ENCODE results near the gene NRIP2.

NRIP2 gene

DNA sequence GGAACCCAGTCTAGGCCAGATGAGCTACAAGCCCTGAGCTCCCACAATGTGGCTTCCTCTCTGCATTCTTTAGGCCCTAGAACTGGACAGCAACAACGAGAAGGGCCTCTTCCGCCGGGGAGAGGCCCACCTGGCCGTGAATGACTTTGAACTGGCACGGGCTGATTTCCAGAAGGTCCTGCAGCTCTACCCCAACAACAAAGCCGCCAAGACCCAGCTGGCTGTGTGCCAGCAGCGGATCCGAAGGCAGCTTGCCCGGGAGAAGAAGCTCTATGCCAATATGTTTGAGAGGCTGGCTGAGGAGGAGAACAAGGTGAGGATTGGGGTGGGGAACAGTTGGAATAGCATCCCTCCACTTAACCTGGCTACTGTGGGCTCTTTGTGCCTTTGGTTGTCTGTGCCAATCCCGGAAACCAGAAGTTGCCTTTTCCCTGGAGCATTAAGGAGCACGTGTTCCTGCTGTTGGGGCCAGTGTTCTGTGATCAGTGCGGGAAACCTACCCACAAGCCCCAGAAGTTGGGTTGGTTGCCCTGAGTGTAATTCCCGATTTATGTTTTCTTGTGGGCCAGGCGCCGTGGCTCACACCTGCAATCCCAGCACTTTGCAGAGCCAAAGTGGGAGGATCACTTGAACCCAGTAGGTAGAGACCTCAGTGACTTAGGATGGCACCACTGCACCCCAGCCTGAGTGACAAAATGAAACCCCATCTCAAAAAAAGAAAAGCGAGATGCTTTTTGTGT is 33.6 kb downstream of the NRIP2 start:
- Histone ChIP-seq H4K20me1 (ENCODE audit: low read depth, low read length) (no peaks in the 10 kb centered on the region; the same call in 1 of the 2 replicates), H2AFZ (ENCODE audit: low read depth, low read length, severe bottlenecking) (no peak overlapping the region), H3K4me3 (ENCODE audit: insufficient read depth, low read length, poor library complexity, severe bottlenecking) (no peak overlapping the region), H3K27ac (ENCODE audit: low read depth, low read length) (no peak overlapping the region), H3K27me3 (ENCODE audit: low read length) (no peaks in the 10 kb centered on the region), H3K4me2 (ENCODE audit: low read depth, low read length, poor library complexity, severe bottlenecking) (no peak overlapping the region), H3K9me2 (replicated peaks; ENCODE audit: insufficient read depth, low read length) (no peaks in the 10 kb centered on the region), H3K79me2 (ENCODE audit: insufficient read depth, low read length) (peaks cover 19% of the 10 kb centered on the region), H3K9me3 (ENCODE audit: insufficient read depth, low read length) (no peaks in the 10 kb centered on the region), H3K9ac (ENCODE audit: low read length) (no peak overlapping the region), H3F3A (ENCODE audit: insufficient read depth) (peaks cover 7% of the 10 kb centered on the region; the same call in 1 of the 2 replicates), H3K36me3 (ENCODE audit: low read length) (peaks cover 21% of the 10 kb centered on the region)
- no peak for TF ChIP-seq CTCF (IDR thresholded peaks at IDR 0.05; ENCODE audit: insufficient read depth, low read length, poor library complexity, severe bottlenecking)
- no peak for TF ChIP-seq EZH2phosphoT487 (conservative IDR thresholded peaks at IDR 0.05; ENCODE audit: low read length)

DNA sequence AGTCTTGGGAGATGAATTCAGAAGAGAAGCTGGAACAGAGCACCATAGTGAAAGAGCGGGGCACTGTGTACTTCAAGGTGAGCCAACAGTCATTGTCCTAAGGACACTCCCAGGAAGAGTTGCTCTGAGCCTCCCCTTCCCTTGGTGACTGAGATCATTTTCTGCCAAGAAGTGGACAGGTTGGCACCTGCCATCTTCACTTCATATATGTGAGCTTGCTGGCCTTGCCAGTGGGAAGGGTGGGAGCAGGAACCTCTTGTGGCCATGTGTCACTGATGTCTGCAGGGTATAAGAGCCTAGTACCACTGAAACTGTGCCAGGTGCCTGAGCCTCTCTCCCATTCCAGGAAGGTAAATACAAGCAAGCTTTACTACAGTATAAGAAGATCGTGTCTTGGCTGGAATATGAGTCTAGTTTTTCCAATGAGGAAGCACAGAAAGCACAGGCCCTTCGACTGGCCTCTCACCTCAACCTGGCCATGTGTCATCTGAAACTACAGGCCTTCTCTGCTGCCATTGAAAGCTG is 34.7 kb downstream of the NRIP2 start:
- TF ChIP-seq EZH2phosphoT487 (conservative IDR thresholded peaks at IDR 0.05; ENCODE audit: low read length) (no peak), CTCF (IDR thresholded peaks at IDR 0.05; ENCODE audit: insufficient read depth, low read length, poor library complexity, severe bottlenecking) (no peak)

GRCh38 chr12:2797721-2798418 is 37.0 kb downstream of the NRIP2 start:
- no peak overlapping the region for H3K4me3 ChIP-seq (ENCODE audit: insufficient read depth, low read length, poor library complexity, severe bottlenecking)
- TF ChIP-seq CTCF (IDR thresholded peaks at IDR 0.05; ENCODE audit: insufficient read depth, low read length, poor library complexity, severe bottlenecking) (no peak), EZH2phosphoT487 (conservative IDR thresholded peaks at IDR 0.05; ENCODE audit: low read length) (no peak)
- H2AFZ ChIP-seq (ENCODE audit: low read depth, low read length, severe bottlenecking) = no peak overlapping the region
- peaks cover 24% of the 10 kb centered on the region for H3K79me2 ChIP-seq (ENCODE audit: insufficient read depth, low read length)
- H3K4me2 ChIP-seq (ENCODE audit: low read depth, low read length, poor library complexity, severe bottlenecking) = no peak overlapping the region
- H3K36me3 ChIP-seq (ENCODE audit: low read length) = peaks cover 13% of the 10 kb centered on the region
- no peaks in the 10 kb centered on the region; the same call in 1 of the 2 replicates for H4K20me1 ChIP-seq (ENCODE audit: low read depth, low read length)
- H3K9me3 ChIP-seq (ENCODE audit: insufficient read depth, low read length) = no peaks in the 10 kb centered on the region
- H3K9me2 ChIP-seq (replicated peaks; ENCODE audit: insufficient read depth, low read length) = no peaks in the 10 kb centered on the region
- no peak overlapping the region for H3K9ac ChIP-seq (ENCODE audit: low read length)
- no peak overlapping the region for H3K27ac ChIP-seq (ENCODE audit: low read depth, low read length)
- H3K27me3 ChIP-seq (ENCODE audit: low read length) = no peaks in the 10 kb centered on the region
- H3F3A ChIP-seq (ENCODE audit: insufficient read depth) = 0 out of 2 replicates have a peak, but pooled peaks cover 2% of the 10 kb centered on the region

More for the DNA sequence above, 34.7 kb downstream of the NRIP2 start:
- H3K36me3 ChIP-seq (ENCODE audit: low read length) = peaks cover 21% of the 10 kb centered on the region
- peaks cover 6% of the 10 kb centered on the region; the same call in 1 of the 2 replicates for H3F3A ChIP-seq (ENCODE audit: insufficient read depth)
- H3K79me2 ChIP-seq (ENCODE audit: insufficient read depth, low read length) = peaks cover 24% of the 10 kb centered on the region
- no peak overlapping the region for H3K9ac ChIP-seq (ENCODE audit: low read length)
- no peaks in the 10 kb centered on the region for H3K9me2 ChIP-seq (replicated peaks; ENCODE audit: insufficient read depth, low read length)
- no peaks in the 10 kb centered on the region for H3K9me3 ChIP-seq (ENCODE audit: insufficient read depth, low read length)
- no peak overlapping the region for H2AFZ ChIP-seq (ENCODE audit: low read depth, low read length, severe bottlenecking)
- no peak overlapping the region for H3K27ac ChIP-seq (ENCODE audit: low read depth, low read length)
- H4K20me1 ChIP-seq (ENCODE audit: low read depth, low read length) = no peaks in the 10 kb centered on the region; the same call in 1 of the 2 replicates
- no peak overlapping the region for H3K4me2 ChIP-seq (ENCODE audit: low read depth, low read length, poor library complexity, severe bottlenecking)
- no peaks in the 10 kb centered on the region for H3K27me3 ChIP-seq (ENCODE audit: low read length)
- no peak overlapping the region for H3K4me3 ChIP-seq (ENCODE audit: insufficient read depth, low read length, poor library complexity, severe bottlenecking)
